Measurements from ENCODE around the gene SCLT1.
"Not testable (repeated sequence)": the region's sequence is repeated elsewhere in the genome, so short reads cannot be mapped to it uniquely, and the experiment has no call there.

Gene SCLT1

GRCh38 chr4:129093191-129093920 lies at the start of gene SCLT1:
TSS of gene SCLT1 (minus strand) at chr4:129093539. CDS start at chr4:129093103, 436 bp downstream.
- peak; percentile 88 for DNase-seq (ENCODE audit: low read depth)

- no peak for DNase-seq (ENCODE audit: low read depth)
Observed at GRCh38 chr4:129140521-129140920, 47.2 kb upstream of the SCLT1 start.

GRCh38 chr4:129138810-129139496 lies 45.6 kb upstream of the SCLT1 start:
- no peak for DNase-seq (ENCODE audit: low read depth)

- no peak for DNase-seq (ENCODE audit: low read depth)
Observed at GRCh38 chr4:129136433-129136832, 43.1 kb upstream of the SCLT1 start.

- no peak for DNase-seq (ENCODE audit: low read depth)
Observed at GRCh38 chr4:129131343-129131742, 38.0 kb upstream of the SCLT1 start.

- DNase-seq (ENCODE audit: low read depth), result no peak
Observed at GRCh38 chr4:129129143-129129542, 35.8 kb upstream of the SCLT1 start.

- DNase-seq (ENCODE audit: low read depth), result not testable (repeated sequence)
Observed at GRCh38 chr4:129126614-129127013, 33.3 kb upstream of the SCLT1 start.

- no peak for DNase-seq (ENCODE audit: low read depth)
Observed at GRCh38 chr4:129117705-129118104, 24.4 kb upstream of the SCLT1 start.

- DNase-seq (ENCODE audit: low read depth), result no peak
Observed at GRCh38 chr4:129113919-129114318, 20.6 kb upstream of the SCLT1 start.

GRCh38 chr4:129113434-129113833 lies 20.1 kb upstream of the SCLT1 start:
- no peak for DNase-seq (ENCODE audit: low read depth)

- no peak for DNase-seq (ENCODE audit: low read depth)
Observed at GRCh38 chr4:129111919-129112318, 18.6 kb upstream of the SCLT1 start.

- no peak for DNase-seq (ENCODE audit: low read depth)
Observed at GRCh38 chr4:129110931-129111330, 17.6 kb upstream of the SCLT1 start.

- no peak for DNase-seq (ENCODE audit: low read depth)
Observed at GRCh38 chr4:129109965-129110824, 16.9 kb upstream of the SCLT1 start.

GRCh38 chr4:129098531-129099001 lies 5.2 kb upstream of the SCLT1 start:
- DNase-seq (ENCODE audit: low read depth), result no peak

GRCh38 chr4:129095811-129096454 lies 2.6 kb upstream of the SCLT1 start, which contains the start of gene C4orf33:
TSS of gene C4orf33 (plus strand) at chr4:129096152. CDS start at chr4:129102611, 6,459 bp downstream.
- DNase-seq (ENCODE audit: low read depth), result peak; percentile 51

- DNase-seq (ENCODE audit: low read depth), result no peak
Observed at GRCh38 chr4:129094347-129094746, 1.0 kb upstream of the SCLT1 start.

- no peak for DNase-seq (ENCODE audit: low read depth)
Observed at GRCh38 chr4:129092631-129093190, 628 bp downstream of the SCLT1 start.

- DNase-seq (ENCODE audit: low read depth), result no peak
Observed at GRCh38 chr4:129087516-129087915, 5.8 kb downstream of the SCLT1 start.

GRCh38 chr4:129085472-129085871 lies 7.9 kb downstream of the SCLT1 start:
- no peak for DNase-seq (ENCODE audit: low read depth)

GRCh38 chr4:129082302-129082701 lies 11.0 kb downstream of the SCLT1 start:
- DNase-seq (ENCODE audit: low read depth), result no peak

GRCh38 chr4:129080129-129080528 lies 13.2 kb downstream of the SCLT1 start:
- no peak for DNase-seq (ENCODE audit: low read depth)

- no peak for DNase-seq (ENCODE audit: low read depth)
Observed at GRCh38 chr4:129077326-129077725, 16.0 kb downstream of the SCLT1 start.

Data from activated T-helper 1 cell treated with Interleukin-2 at 50 U/mL for 16 hours (primary cell).